Measurements from ENCODE around the gene ORAI2.
"Not testable (repeated sequence)": the region's sequence is repeated elsewhere in the genome, so short reads cannot be mapped to it uniquely, and the experiment has no call there.

DNA sequence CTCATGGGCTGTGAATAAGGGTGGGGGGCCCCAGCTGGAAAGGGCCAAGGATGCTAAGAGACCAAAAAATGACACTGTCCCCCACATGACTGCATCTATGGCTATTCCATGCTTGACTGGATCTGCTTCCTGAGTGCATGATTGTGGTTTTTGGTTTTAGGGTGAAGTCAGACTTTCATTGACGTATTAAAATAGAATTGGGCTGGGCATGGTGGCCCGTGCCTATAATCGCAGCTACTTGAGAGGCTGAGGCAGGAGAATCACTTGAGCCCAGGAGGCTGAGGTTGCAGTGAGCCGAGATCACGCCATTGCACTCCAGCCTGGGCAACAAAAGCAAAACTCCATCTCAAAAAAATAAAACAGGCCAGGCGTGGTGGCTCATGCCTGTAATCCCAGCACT, 24.8 kb upstream of the ORAI2 start:
- TF ChIP-seq, protein P1, sequence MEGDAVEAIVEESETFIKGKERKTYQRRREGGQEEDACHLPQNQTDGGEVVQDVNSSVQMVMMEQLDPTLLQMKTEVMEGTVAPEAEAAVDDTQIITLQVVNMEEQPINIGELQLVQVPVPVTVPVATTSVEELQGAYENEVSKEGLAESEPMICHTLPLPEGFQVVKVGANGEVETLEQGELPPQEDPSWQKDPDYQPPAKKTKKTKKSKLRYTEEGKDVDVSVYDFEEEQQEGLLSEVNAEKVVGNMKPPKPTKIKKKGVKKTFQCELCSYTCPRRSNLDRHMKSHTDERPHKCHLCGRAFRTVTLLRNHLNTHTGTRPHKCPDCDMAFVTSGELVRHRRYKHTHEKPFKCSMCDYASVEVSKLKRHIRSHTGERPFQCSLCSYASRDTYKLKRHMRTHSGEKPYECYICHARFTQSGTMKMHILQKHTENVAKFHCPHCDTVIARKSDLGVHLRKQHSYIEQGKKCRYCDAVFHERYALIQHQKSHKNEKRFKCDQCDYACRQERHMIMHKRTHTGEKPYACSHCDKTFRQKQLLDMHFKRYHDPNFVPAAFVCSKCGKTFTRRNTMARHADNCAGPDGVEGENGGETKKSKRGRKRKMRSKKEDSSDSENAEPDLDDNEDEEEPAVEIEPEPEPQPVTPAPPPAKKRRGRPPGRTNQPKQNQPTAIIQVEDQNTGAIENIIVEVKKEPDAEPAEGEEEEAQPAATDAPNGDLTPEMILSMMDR (IDR thresholded peaks at IDR 0.05): not testable (repeated sequence)
- not testable (repeated sequence) for TF ChIP-seq POLR2A (IDR thresholded peaks at IDR 0.05)

Measured in esophagus squamous epithelium (tissue), 4 donors.